Keratinocyte (primary cell): ENCODE results near the gene SEC14L5. TPM values are rescaled to one million over a fixed set of nuclear protein-coding genes. Genes with fewer than 3 reads are reported as not detected.

ENCODE experiments used
- DNase-seq: peaks from one replicate; pipeline ENCODE4 v3.0.0-alpha.2; 2011; ENCODE audit warnings: low read depth, missing footprints, low spot score
- FAIRE-seq: peaks from 2 replicates; lab custom pipeline; 2011; peaks lifted over from hg19 to GRCh38; lab: Jason Lieb, UNC
- H2AFZ ChIP-seq: 2 replicates; pipeline ENCODE4 v1.6.0; 2012; ENCODE audit warnings: low read length, control low read depth, inconsistent platforms; ENCODE audit not compliant: control insufficient read depth
- H3K27ac ChIP-seq: 2 replicates; pipeline ENCODE4 v1.5.1; 2011; ENCODE audit warnings: low read length; ENCODE audit not compliant: control insufficient read depth, insufficient read depth
- H3K27me3 ChIP-seq: 3 replicates; pipeline ENCODE4 v1.6.0; 2011; ENCODE audit warnings: low read length; ENCODE audit not compliant: control insufficient read depth, insufficient read depth; ENCODE audit errors: extremely low read depth
- H3K36me3 ChIP-seq, 2 experiments: 2 replicates in 1 of 2; 3 replicates in 1 of 2; pipeline ENCODE4 v1.5.1; 2011; ENCODE audit warnings: low read length in 2 of 2, mild to moderate bottlenecking in 1 of 2; ENCODE audit not compliant: control insufficient read depth in 2 of 2, insufficient read depth in 2 of 2; ENCODE audit errors: extremely low read depth in 1 of 2
- H3K4me1 ChIP-seq: 3 replicates; pipeline ENCODE4 v1.5.1; 2011; ENCODE audit warnings: low read length; ENCODE audit not compliant: control insufficient read depth, insufficient read depth; ENCODE audit errors: extremely low read depth
- H3K4me2 ChIP-seq: 3 replicates; pipeline ENCODE4 v1.6.0; 2011; ENCODE audit warnings: low read depth, low read length; ENCODE audit not compliant: control insufficient read depth, insufficient read depth; ENCODE audit errors: extremely low read depth
- H3K4me3 ChIP-seq, 3 experiments: fragments of 200-600 bp in 1 of 3; sonication (generic) in 1 of 3; 2 replicates in 2 of 3; 3 replicates in 1 of 3; pipeline ENCODE4 v1.5.1; 2011 to 2016; ENCODE audit warnings: low read length in 3 of 3, mild to moderate bottlenecking in 3 of 3, control low read depth in 2 of 3, inconsistent platforms in 1 of 3, low read depth in 1 of 3, mixed read lengths in 1 of 3, mixed run types in 1 of 3, moderate library complexity in 1 of 3; ENCODE audit not compliant: control insufficient read depth in 2 of 3, insufficient read depth in 2 of 3; ENCODE audit errors: extremely low read depth in 1 of 3
- H3K79me2 ChIP-seq: 2 replicates; pipeline ENCODE4 v1.6.0; 2012; ENCODE audit warnings: low read length; ENCODE audit not compliant: control insufficient read depth, insufficient read depth
- H3K9ac ChIP-seq: 3 replicates; pipeline ENCODE4 v1.6.0; 2011; ENCODE audit warnings: low read length; ENCODE audit not compliant: control insufficient read depth, insufficient read depth; ENCODE audit errors: extremely low read depth
- H3K9me1 ChIP-seq: 3 replicates; pipeline ENCODE4 v1.6.0; 2011; ENCODE audit warnings: low read length; ENCODE audit not compliant: control insufficient read depth, insufficient read depth; ENCODE audit errors: extremely low read depth
- H3K9me3 ChIP-seq: 2 replicates; pipeline ENCODE4 v1.5.1; 2012; ENCODE audit warnings: low read depth, low read length; ENCODE audit not compliant: control insufficient read depth
- H4K20me1 ChIP-seq: 3 replicates; pipeline ENCODE4 v1.6.0; 2011; ENCODE audit warnings: low read length; ENCODE audit not compliant: control insufficient read depth, insufficient read depth; ENCODE audit errors: extremely low read depth
- EZH2 ChIP-seq: IDR thresholded peaks from one replicate; pipeline ENCODE4 v1.6.1; 2012; ENCODE audit warnings: inconsistent platforms, mild to moderate bottlenecking, low read length, moderate library complexity
- dilution Hi-C: fragments of 300-500 bp; cut with MboI; formaldehyde crosslinking; loops from one replicate; pipeline ENCODE4 v1.7.0; 2020; ENCODE audit warnings: low sequenced_read_pairs; ENCODE audit not compliant: extremely low pct_ligation_motif_present
- polyA plus RNA-seq, 5 experiments: library from polyadenylated mRNA; depleted of rRNA in 3 of 5; stranded (reverse) in 3 of 5; stranded (forward) in 1 of 5; unstranded in 1 of 5; fragments of >200 nt; gene quantifications; 1 replicate in 1 of 5; 2 replicates in 3 of 5; 3 replicates in 1 of 5; pipeline versions ENCODE4 v1.2.1 to v1.2.3, GENCODE V29; 2011 to 2012; ENCODE audit warnings: missing spikeins in 2 of 5, low read depth in 1 of 5, low replicate concordance in 1 of 5
- TF ChIP-seq, protein P1 (sequence below), 3 experiments: IDR thresholded peaks in 1 of 3; conservative IDR thresholded peaks in 1 of 3; optimal IDR thresholded peaks in 1 of 3; 2 replicates in 2 of 3; 3 replicates in 1 of 3; pipeline versions ENCODE3 to v1.5.1; 2011; ENCODE audit warnings: low read length in 3 of 3, mild to moderate bottlenecking in 3 of 3, moderate library complexity in 2 of 3, control low read depth in 1 of 3, inconsistent platforms in 1 of 3; ENCODE audit not compliant: insufficient read depth in 2 of 3; ENCODE audit errors: extremely low read depth in 1 of 3

The SEC14L5 gene
- polyA plus RNA-seq, 1 donor (not counting 4 experiments of a cell fraction or from before 2014, with no cell fraction given) = 0.08 TPM

DNA sequence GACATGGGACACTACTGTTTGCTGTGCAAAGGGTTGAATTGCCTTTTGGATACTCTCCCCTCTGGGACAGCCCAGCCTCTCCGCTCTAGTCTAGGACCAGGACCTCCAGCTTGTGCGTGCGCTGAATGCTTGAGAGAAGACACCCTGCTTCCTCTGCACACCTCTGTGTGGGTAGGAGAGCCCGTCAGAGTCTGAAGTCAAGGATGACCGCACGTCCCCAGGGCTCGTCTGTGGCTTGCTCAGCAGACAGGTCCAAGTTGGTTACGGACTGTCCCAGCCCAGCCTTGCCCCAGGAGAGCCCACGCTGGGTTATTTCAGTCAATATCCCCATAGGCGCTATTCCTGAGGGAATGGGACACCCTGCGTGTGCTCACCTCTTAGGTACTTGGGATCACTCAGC, 103.9 kb downstream of the SEC14L5 start:
- peaks cover 5% of the 10 kb centered on the region for H3K27me3 ChIP-seq
- H3K4me2 ChIP-seq = no peak overlapping the region

DNA sequence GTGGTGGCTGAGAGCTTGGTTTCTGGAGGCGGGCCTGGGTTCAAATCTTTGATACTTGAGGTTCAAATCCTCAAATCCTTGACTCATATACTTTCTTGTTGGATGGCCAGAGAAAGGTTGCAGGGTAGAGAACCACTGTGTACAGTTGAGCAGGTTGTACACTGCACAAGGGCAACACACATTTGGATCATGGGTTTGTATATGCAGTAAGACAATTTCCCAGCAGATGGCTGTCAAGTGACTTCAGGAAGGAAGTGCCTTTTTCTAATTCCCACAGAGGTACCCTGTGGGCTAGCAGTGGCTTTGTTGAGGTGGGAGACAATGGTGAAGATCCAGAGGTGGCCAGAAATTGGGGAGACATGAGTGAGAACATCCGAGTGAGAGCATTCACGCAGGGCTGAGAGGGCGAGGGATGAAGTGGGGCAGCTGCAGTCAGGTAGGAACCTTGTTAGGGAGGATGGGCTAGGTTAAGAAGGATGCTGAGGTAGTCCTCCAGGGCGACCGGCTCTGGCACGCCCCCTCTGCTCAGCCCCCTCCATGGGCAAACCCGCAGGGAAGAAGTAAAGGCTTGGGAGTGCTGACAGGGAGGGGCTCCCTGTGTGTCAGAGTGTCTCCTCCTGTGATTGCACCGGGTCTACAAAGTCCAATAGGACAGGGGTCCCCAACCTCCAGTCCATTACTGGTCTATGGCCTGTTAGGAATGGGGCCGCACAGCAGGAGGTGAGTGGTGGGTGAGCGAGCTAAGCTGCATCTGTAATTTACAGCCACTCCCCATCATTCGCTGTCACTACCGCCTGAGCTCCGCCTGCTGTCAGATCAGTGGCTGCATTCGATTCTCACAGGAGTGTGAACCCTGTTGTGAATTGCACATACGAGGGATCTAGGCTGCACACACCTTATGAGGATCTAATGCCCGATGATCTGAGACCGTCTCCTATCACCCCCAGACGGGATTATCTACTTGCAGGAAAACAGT, 104.9 kb downstream of the SEC14L5 start:
- H3K9me3 ChIP-seq = no peaks in the 10 kb centered on the region
- H3K4me1 ChIP-seq = no peaks in the 10 kb centered on the region
- H3K4me3 ChIP-seq = no peak overlapping the region
- no peak overlapping the region for H2AFZ ChIP-seq
- dilution Hi-C loops = no loop called here
- no peak overlapping the region for H3K27ac ChIP-seq
- DNase-seq (no peak), FAIRE-seq (no peak)
- H3K27me3 ChIP-seq = peaks cover 5% of the 10 kb centered on the region
- no peak for TF ChIP-seq EZH2
- TF ChIP-seq, protein P1, sequence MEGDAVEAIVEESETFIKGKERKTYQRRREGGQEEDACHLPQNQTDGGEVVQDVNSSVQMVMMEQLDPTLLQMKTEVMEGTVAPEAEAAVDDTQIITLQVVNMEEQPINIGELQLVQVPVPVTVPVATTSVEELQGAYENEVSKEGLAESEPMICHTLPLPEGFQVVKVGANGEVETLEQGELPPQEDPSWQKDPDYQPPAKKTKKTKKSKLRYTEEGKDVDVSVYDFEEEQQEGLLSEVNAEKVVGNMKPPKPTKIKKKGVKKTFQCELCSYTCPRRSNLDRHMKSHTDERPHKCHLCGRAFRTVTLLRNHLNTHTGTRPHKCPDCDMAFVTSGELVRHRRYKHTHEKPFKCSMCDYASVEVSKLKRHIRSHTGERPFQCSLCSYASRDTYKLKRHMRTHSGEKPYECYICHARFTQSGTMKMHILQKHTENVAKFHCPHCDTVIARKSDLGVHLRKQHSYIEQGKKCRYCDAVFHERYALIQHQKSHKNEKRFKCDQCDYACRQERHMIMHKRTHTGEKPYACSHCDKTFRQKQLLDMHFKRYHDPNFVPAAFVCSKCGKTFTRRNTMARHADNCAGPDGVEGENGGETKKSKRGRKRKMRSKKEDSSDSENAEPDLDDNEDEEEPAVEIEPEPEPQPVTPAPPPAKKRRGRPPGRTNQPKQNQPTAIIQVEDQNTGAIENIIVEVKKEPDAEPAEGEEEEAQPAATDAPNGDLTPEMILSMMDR (optimal IDR thresholded peaks at IDR 0.05 in 1 of 3, IDR thresholded peaks at IDR 0.05 in 1 of 3, conservative IDR thresholded peaks at IDR 0.05 in 1 of 3; ENCODE audit: extremely low read depth in 1 of 3, insufficient read depth in 2 of 3, low read length in 3 of 3) = no peak
- no peaks in the 10 kb centered on the region for H4K20me1 ChIP-seq
- H3K79me2 ChIP-seq = no peaks in the 10 kb centered on the region
- no peak overlapping the region for H3K9ac ChIP-seq
- H3K9me1 ChIP-seq = no peaks in the 10 kb centered on the region
- H3K4me2 ChIP-seq = no peak overlapping the region
- H3K36me3 ChIP-seq = no peaks in the 10 kb centered on the region

More for the DNA sequence above, 103.9 kb downstream of the SEC14L5 start:
- no peak overlapping the region for H3K4me3 ChIP-seq
- FAIRE-seq (no peak), DNase-seq (no peak)
- H4K20me1 ChIP-seq = no peaks in the 10 kb centered on the region
- H3K79me2 ChIP-seq = no peaks in the 10 kb centered on the region
- H3K9me1 ChIP-seq = no peaks in the 10 kb centered on the region
- H3K4me1 ChIP-seq = no peaks in the 10 kb centered on the region
- no peaks in the 10 kb centered on the region for H3K9me3 ChIP-seq
- H3K9ac ChIP-seq = no peak overlapping the region
- dilution Hi-C loops = no loop called here
- no peak overlapping the region for H3K27ac ChIP-seq
- H3K36me3 ChIP-seq = no peaks in the 10 kb centered on the region
- TF ChIP-seq, protein P1 (optimal IDR thresholded peaks at IDR 0.05 in 1 of 3, IDR thresholded peaks at IDR 0.05 in 1 of 3, conservative IDR thresholded peaks at IDR 0.05 in 1 of 3; ENCODE audit: extremely low read depth in 1 of 3, insufficient read depth in 2 of 3, low read length in 3 of 3) = no peak
- no peak for TF ChIP-seq EZH2
- no peak overlapping the region for H2AFZ ChIP-seq
